MM.1S (cell line): ENCODE results near the gene ZNF57.

ENCODE experiments used
- CTCF ChIP-seq: fragments of 300-600 bp; sonication (generic); IDR thresholded peaks from 2 replicates; pipeline ENCODE4 v1.5.1; 2016; ENCODE audit warnings: antibody characterized with exemption, low read length, mixed read lengths
- EZH2 ChIP-seq: fragments of 300-600 bp; sonication (generic); optimal IDR thresholded peaks from 2 replicates; pipeline ENCODE3; 2017; ENCODE audit warnings: low read depth, mild to moderate bottlenecking, antibody characterized with exemption, low read length, mixed read lengths
- EZH2phosphoT487 ChIP-seq: fragments of 300-600 bp; sonication (generic); IDR thresholded peaks from 2 replicates; pipeline ENCODE4 v1.6.1; 2018; ENCODE audit warnings: antibody characterized with exemption, low read length

- TF ChIP-seq EZH2phosphoT487 (no peak), CTCF (no peak), EZH2 (no peak)
Observed at GRCh38 chr19:2900296-2901252, at the start of gene ZNF57.
